Measurements from ENCODE around the gene CHRND.

Gene CHRND

GRCh38 chr2:232550354-232551249 is 24.6 kb downstream of the CHRND start, which contains the start of the genes EIF4E2 and TIGD1:
Gene EIF4E2 (plus strand): TSS chr2:232550689. CDS start chr2:232550725, 36 bp downstream.
Gene TIGD1 (minus strand): TSS chr2:232550557. CDS start chr2:232549882, 675 bp downstream.
- H3K27ac ChIP-seq, result peak within 1 kb of the TSS; percentile 94
- TF ChIP-seq ZFX (IDR thresholded peaks at IDR 0.05; ENCODE audit: borderline replicate concordance) (no peak), CTCF (IDR thresholded peaks at IDR 0.05) (peak; percentile 48)

GRCh38 chr2:232551250-232551638 is 25.3 kb downstream of the CHRND start:
- H3K27ac ChIP-seq, result peak overlapping the region; percentile 94
- no peak for TF ChIP-seq CTCF (IDR thresholded peaks at IDR 0.05)
- TF ChIP-seq ZFX (IDR thresholded peaks at IDR 0.05; ENCODE audit: borderline replicate concordance), result no peak

- H3K27ac ChIP-seq, result peak overlapping the region; percentile 94; the same call in 1 of the 2 replicates
- TF ChIP-seq CTCF (IDR thresholded peaks at IDR 0.05) (no peak), ZFX (IDR thresholded peaks at IDR 0.05; ENCODE audit: borderline replicate concordance) (no peak)
These were observed 25.8 kb downstream of the CHRND start for GRCh38 chr2:232551776-232552175.

- H3K27ac ChIP-seq, result no peak overlapping the region
- TF ChIP-seq ZFX (IDR thresholded peaks at IDR 0.05; ENCODE audit: borderline replicate concordance), result no peak
- no peak for TF ChIP-seq CTCF (IDR thresholded peaks at IDR 0.05)
These were observed 30.5 kb downstream of the CHRND start for GRCh38 chr2:232556426-232556825.

GRCh38 chr2:232562515-232563151 is 36.7 kb downstream of the CHRND start:
- H3K27ac ChIP-seq, result no peak overlapping the region
- TF ChIP-seq ZFX (IDR thresholded peaks at IDR 0.05; ENCODE audit: borderline replicate concordance) (no peak), CTCF (IDR thresholded peaks at IDR 0.05) (no peak)

- H3K27ac ChIP-seq, result no peak overlapping the region
- TF ChIP-seq CTCF (IDR thresholded peaks at IDR 0.05) (no peak), ZFX (IDR thresholded peaks at IDR 0.05; ENCODE audit: borderline replicate concordance) (no peak)
These were observed 37.6 kb downstream of the CHRND start for GRCh38 chr2:232563580-232563979.

- no peak overlapping the region for H3K27ac ChIP-seq
- TF ChIP-seq ZFX (IDR thresholded peaks at IDR 0.05; ENCODE audit: borderline replicate concordance) (no peak), CTCF (IDR thresholded peaks at IDR 0.05) (no peak)
These were observed 41.8 kb downstream of the CHRND start for GRCh38 chr2:232567721-232568120.
